ENCODE data around the gene ZC3H7A.
"Not testable (repeated sequence)": the region's sequence is repeated elsewhere in the genome, so short reads cannot be mapped to it uniquely, and the experiment has no call there.

The ZC3H7A gene, protein sequence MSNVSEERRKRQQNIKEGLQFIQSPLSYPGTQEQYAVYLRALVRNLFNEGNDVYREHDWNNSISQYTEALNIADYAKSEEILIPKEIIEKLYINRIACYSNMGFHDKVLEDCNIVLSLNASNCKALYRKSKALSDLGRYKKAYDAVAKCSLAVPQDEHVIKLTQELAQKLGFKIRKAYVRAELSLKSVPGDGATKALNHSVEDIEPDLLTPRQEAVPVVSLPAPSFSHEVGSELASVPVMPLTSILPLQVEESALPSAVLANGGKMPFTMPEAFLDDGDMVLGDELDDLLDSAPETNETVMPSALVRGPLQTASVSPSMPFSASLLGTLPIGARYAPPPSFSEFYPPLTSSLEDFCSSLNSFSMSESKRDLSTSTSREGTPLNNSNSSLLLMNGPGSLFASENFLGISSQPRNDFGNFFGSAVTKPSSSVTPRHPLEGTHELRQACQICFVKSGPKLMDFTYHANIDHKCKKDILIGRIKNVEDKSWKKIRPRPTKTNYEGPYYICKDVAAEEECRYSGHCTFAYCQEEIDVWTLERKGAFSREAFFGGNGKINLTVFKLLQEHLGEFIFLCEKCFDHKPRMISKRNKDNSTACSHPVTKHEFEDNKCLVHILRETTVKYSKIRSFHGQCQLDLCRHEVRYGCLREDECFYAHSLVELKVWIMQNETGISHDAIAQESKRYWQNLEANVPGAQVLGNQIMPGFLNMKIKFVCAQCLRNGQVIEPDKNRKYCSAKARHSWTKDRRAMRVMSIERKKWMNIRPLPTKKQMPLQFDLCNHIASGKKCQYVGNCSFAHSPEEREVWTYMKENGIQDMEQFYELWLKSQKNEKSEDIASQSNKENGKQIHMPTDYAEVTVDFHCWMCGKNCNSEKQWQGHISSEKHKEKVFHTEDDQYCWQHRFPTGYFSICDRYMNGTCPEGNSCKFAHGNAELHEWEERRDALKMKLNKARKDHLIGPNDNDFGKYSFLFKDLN

DNA sequence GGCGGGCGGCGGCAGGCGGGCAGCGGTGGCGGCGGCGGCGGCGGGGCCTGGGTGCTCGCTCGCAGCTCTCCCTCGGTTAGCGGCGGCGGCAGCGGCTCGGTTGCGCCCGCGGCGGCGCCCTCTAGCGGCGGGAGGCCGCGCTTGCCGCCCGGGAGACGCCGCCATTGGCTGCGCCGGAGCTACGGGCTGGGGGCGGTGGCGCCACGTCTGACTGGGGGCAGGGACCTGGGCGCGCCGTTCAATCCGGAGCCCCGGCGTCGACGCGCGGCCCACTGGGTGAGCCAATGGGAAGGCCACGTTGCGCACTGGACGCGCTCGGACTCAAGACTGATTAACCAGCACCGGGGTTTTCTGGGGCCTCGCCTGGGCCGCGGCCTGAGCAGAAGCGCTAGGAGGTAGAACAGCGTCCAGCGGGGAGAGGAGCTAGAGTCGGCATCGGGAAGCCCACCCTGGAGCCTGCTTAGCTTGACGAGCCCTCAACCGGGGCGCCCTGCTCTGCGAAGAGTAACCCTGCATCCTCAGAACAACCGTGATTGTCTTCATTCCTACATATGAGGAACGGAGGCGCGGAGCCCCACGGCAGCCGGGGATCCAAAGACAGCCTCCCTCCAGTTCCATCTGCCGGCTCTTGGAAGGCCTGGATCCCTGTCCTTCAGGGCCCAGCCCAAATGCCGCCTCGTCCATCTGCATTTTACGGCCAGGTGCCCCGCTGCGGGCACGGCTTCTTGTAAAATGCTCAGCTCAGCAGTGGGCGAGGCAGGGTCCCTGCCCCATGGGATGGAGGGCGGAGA is at the start of gene ZC3H7A:
TSS of gene ZC3H7A (minus strand) at position 93 of the 791 bp plus-strand sequence. CDS start 14,904 bp downstream, outside the sequence.
- Mint-ChIP-seq H3K27me3 (ENCODE audit: low read depth) (no peaks in the 10 kb centered on the region), H3K27ac (peak within 1 kb of the TSS; percentile 94), H3K9me3 (no peaks in the 10 kb centered on the region), H3K36me3 (ENCODE audit: low read depth) (peaks cover 29% of the 10 kb centered on the region), H3K4me1 (ENCODE audit: low read depth) (peaks cover 71% of the 10 kb centered on the region), H3K4me3 (peak within 1 kb of the TSS; percentile 89)

DNA sequence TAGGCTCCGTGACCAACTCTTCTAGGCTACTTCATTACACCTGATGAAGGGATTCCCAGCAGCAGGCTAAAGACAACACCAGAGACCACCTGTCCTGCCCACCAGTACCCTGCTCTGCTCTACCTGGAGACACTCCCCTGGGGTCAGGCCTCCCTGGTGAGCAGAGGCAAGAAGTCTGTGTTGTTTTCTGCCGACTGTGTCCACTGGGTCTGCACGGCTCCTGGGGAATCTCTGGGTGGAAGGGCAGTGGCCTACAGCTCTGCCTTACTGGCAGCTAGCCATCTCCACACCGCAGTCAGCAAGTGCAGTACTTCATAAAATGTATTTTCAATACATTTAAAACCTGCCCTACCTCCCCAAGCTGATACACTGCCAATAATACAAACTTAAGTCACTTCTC is 47.4 kb upstream of the ZC3H7A start:
- Mint-ChIP-seq H3K27me3 (ENCODE audit: low read depth) (no peaks in the 10 kb centered on the region), H3K4me3 (no peak overlapping the region), H3K9me3 (no peaks in the 10 kb centered on the region), H3K36me3 (ENCODE audit: low read depth) (peaks cover 47% of the 10 kb centered on the region), H3K27ac (no peak overlapping the region), H3K4me1 (ENCODE audit: low read depth) (peaks cover 10% of the 10 kb centered on the region)

DNA sequence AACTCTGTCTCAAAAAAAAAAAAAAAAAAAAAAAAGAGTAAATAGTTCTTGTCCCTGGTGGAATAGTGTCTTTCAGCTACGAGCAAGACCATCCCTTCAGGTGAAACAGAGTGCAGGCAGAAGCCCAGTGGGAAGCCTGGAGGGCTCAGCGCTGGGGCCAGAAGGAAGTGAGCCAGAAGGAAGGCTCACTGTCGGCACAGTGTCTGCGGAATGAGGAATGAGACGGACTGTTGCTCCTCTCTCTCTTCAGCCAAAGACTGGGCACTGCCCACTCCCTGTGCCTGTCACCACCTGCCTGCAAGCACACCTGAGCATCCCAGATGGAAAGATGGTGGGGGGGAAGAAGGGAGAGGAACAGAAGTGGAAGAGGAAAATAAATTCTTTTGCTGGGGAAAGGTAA is 46.8 kb upstream of the ZC3H7A start:
- H3K4me1 Mint-ChIP-seq (ENCODE audit: low read depth), result peaks cover 10% of the 10 kb centered on the region
- H3K4me3 Mint-ChIP-seq, result no peak overlapping the region
- no peak overlapping the region for H3K27ac Mint-ChIP-seq
- H3K36me3 Mint-ChIP-seq (ENCODE audit: low read depth), result peaks cover 43% of the 10 kb centered on the region
- no peaks in the 10 kb centered on the region for H3K27me3 Mint-ChIP-seq (ENCODE audit: low read depth)
- no peaks in the 10 kb centered on the region for H3K9me3 Mint-ChIP-seq

DNA sequence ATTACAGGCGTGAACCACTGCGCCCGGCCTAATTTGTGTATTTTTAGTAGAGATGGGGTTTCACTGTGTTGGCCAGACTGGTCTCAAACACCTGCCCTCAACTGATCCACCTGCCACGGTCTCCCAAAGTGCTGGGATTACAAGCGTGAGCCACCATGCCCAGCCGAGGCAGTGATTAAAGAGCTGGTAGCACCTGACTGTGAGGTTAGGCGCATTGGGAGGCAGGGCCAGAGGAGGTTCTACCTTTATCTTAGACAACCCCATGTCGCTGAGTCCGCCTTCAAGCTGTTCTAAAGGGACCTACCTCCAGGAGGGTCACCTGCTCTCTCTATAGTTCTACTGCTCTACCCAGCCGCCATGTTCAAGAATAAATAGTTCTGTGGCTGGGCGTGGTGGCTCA is 46.1 kb upstream of the ZC3H7A start:
- no peak overlapping the region for H3K27ac Mint-ChIP-seq
- H3K4me3 Mint-ChIP-seq, result no peak overlapping the region
- H3K36me3 Mint-ChIP-seq (ENCODE audit: low read depth), result peaks cover 39% of the 10 kb centered on the region

GRCh38 chr16:11841026-11841425 is 44.0 kb upstream of the ZC3H7A start:
- no peaks in the 10 kb centered on the region for H3K9me3 Mint-ChIP-seq
- peaks cover 41% of the 10 kb centered on the region for H3K36me3 Mint-ChIP-seq (ENCODE audit: low read depth)
- no peaks in the 10 kb centered on the region for H3K27me3 Mint-ChIP-seq (ENCODE audit: low read depth)

More for the DNA sequence above, 46.1 kb upstream of the ZC3H7A start:
- Mint-ChIP-seq H3K27me3 (ENCODE audit: low read depth) (no peaks in the 10 kb centered on the region), H3K4me1 (ENCODE audit: low read depth) (peaks cover 6% of the 10 kb centered on the region), H3K9me3 (no peaks in the 10 kb centered on the region)

GRCh38 chr16:11836650-11837244 is 39.7 kb upstream of the ZC3H7A start:
- H3K36me3 Mint-ChIP-seq (ENCODE audit: low read depth), result peaks cover 30% of the 10 kb centered on the region
- no peak overlapping the region for H3K4me3 Mint-ChIP-seq
- H3K27me3 Mint-ChIP-seq (ENCODE audit: low read depth), result no peaks in the 10 kb centered on the region
- no peak overlapping the region for H3K27ac Mint-ChIP-seq
- no peaks in the 10 kb centered on the region for H3K4me1 Mint-ChIP-seq (ENCODE audit: low read depth)
- H3K9me3 Mint-ChIP-seq, result no peaks in the 10 kb centered on the region

More at GRCh38 chr16:11841026-11841425, 44.0 kb upstream of the ZC3H7A start:
- H3K4me3 Mint-ChIP-seq, result no peak overlapping the region
- peaks cover 1% of the 10 kb centered on the region for H3K4me1 Mint-ChIP-seq (ENCODE audit: low read depth)
- no peak overlapping the region for H3K27ac Mint-ChIP-seq

DNA sequence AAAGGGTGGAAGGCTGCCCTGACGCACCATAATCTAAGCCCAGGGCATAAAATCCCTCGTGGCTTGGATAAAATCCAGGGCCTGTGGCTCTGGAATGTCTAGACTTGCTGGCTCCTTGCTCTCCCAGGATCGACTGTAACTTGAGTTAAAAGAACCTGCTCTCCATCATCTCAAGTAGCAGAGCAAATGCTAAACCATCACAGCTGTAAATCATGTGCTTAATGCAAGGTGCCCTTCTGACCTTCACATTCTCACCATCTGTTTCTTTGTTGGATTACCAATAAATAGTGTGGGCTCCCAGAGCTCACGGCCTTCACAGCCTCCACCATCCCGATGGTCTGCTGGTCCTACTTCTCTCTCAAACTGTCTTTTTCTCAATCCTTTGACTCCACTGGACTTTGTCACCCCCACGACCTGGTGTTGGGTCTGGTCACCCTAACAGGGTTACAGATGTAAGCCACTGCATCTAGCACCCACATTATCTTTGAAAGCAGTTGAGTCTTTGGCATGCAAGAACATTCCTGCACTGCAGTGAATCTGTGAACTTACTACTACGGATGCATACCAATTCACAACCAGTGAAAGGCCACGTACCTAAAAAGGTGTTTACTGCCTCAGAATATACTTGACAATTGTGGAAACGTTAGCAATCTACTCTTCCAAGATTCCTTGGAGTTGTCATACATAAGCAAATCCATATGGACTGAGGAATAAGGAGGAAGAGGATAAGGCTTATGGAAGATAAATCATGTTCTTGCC is 39.0 kb upstream of the ZC3H7A start:
- H3K27me3 Mint-ChIP-seq (ENCODE audit: low read depth), result no peaks in the 10 kb centered on the region
- no peak overlapping the region for H3K27ac Mint-ChIP-seq
- H3K4me1 Mint-ChIP-seq (ENCODE audit: low read depth), result no peaks in the 10 kb centered on the region
- H3K4me3 Mint-ChIP-seq, result no peak overlapping the region
- no peaks in the 10 kb centered on the region for H3K9me3 Mint-ChIP-seq
- H3K36me3 Mint-ChIP-seq (ENCODE audit: low read depth), result peaks cover 26% of the 10 kb centered on the region

GRCh38 chr16:11835309-11835708 is 38.3 kb upstream of the ZC3H7A start:
- no peaks in the 10 kb centered on the region for H3K9me3 Mint-ChIP-seq
- H3K4me3 Mint-ChIP-seq, result no peak overlapping the region
- peaks cover 23% of the 10 kb centered on the region for H3K36me3 Mint-ChIP-seq (ENCODE audit: low read depth)
- no peaks in the 10 kb centered on the region for H3K4me1 Mint-ChIP-seq (ENCODE audit: low read depth)
- no peak overlapping the region for H3K27ac Mint-ChIP-seq
- no peaks in the 10 kb centered on the region for H3K27me3 Mint-ChIP-seq (ENCODE audit: low read depth)

DNA sequence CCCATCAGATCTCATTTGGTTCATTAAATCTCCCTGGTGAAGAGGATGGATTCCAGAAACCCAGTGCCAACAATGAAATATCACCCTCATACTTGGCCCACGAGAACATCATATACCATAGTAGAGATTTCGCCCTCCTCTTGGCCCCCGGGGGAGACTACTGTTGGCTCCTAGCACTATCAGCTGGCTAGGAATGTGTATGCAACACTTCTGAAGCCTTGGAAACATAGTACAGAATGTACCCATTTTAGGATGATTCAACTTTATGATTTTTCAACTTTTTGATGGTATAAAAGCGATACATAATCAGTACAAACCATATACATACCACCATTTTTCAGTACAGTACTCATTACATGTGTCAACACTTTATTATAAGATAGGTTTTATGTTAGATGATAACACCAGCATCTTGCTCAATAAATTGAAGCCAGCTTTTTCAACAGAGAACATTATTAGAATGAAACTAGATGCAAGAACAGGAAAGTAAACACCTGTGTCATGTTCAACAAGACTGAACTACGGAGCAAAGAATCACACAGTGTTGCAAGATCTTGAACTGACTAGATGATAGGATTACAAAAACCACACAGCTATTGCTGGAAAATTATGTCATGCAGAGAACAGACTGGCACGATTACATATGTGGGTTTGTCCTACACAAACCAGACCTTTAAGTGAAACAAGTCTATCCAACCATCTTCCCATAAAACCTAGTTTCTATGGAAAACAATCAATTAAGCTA is 37.1 kb upstream of the ZC3H7A start:
- Mint-ChIP-seq H3K4me1 (ENCODE audit: low read depth) (no peaks in the 10 kb centered on the region), H3K27me3 (ENCODE audit: low read depth) (no peaks in the 10 kb centered on the region), H3K36me3 (ENCODE audit: low read depth) (peaks cover 16% of the 10 kb centered on the region), H3K4me3 (no peak overlapping the region), H3K9me3 (no peaks in the 10 kb centered on the region), H3K27ac (no peak overlapping the region)

DNA sequence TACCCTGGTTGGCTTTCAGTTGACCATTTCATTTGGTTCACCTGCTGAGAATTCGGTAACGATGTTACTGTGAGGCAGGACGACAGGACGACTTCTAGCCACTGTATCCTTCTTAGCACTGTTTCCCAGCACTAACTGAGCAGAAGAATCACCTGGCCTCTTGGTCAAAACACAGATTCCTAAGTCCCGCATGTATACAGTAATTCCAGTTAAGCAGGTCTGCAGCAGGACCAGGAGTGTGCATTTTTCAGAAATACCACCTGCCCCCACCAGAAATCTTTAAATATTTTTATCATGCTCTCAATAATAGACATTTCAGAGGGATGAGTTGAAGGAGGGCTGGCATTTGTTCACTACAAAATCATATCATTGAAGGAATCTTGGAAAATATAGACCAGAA is 31.6 kb upstream of the ZC3H7A start:
- Mint-ChIP-seq H3K4me1 (ENCODE audit: low read depth) (no peaks in the 10 kb centered on the region), H3K4me3 (no peak overlapping the region), H3K27ac (no peak overlapping the region), H3K9me3 (no peaks in the 10 kb centered on the region), H3K36me3 (ENCODE audit: low read depth) (no peaks in the 10 kb centered on the region), H3K27me3 (ENCODE audit: low read depth) (no peaks in the 10 kb centered on the region)

DNA sequence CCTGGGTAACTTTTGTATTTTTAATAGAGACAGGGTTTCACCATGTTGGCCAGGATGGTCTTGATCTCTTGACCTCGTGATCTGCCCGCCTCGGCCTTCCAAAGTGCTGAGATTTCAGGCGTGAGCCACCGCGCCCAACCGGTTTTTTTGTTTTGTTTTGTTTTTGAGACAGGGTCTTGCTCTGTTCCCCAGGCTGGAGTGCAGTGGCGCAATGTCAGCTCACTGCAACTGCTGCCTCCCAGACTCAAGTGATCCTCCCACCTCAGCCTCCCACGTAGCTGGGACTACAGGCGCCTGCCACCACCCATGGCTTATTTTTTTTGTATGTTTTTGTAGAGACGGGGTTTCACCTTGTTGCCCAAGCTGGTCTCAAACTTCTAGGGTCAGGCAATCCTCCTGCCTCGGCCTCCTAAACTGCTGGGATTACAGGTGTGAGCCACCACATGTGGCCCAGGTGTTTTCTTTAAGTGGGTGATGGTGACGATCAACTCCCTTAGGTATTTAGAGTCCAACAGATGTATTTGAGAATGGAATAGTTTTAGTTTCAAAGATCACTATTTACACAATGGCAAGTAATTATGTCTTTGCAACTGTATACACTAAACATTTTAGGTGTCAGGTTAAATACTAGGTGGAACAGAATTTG is 28.6 kb upstream of the ZC3H7A start:
- H3K4me3 Mint-ChIP-seq; H3K36me3 Mint-ChIP-seq (ENCODE audit: low read depth); H3K9me3 Mint-ChIP-seq; H3K27me3 Mint-ChIP-seq (ENCODE audit: low read depth); H3K4me1 Mint-ChIP-seq (ENCODE audit: low read depth); H3K27ac Mint-ChIP-seq: not testable (repeated sequence)

GRCh38 chr16:11824362-11824761 is 27.3 kb upstream of the ZC3H7A start:
- Mint-ChIP-seq H3K4me1 (ENCODE audit: low read depth) (no peaks in the 10 kb centered on the region), H3K9me3 (no peaks in the 10 kb centered on the region), H3K27ac (no peak overlapping the region), H3K27me3 (ENCODE audit: low read depth) (no peaks in the 10 kb centered on the region), H3K36me3 (ENCODE audit: low read depth) (no peaks in the 10 kb centered on the region), H3K4me3 (no peak overlapping the region)
